Ramos (cell line): ENCODE measurements around the gene FHIT.

ENCODE experiments used
- in situ Hi-C: fragments of 300-500 bp; cut with MboI; formaldehyde crosslinking; loops from one replicate; pipeline ENCODE4 v1.14.3; 2022; ENCODE audit warnings: low sequenced_read_pairs; ENCODE audit not compliant: unreplicated experiment

The FHIT gene

GRCh38 chr3:60399861-60400845, 851.1 kb downstream of the FHIT start:
- in situ Hi-C loops: no loop called here

GRCh38 chr3:60399292-60399691, 852.0 kb downstream of the FHIT start:
- in situ Hi-C loops: no loop called here

GRCh38 chr3:60395173-60395762, 856.0 kb downstream of the FHIT start:
- in situ Hi-C loops: no loop called here

- in situ Hi-C loops: no loop called here
These were observed 857.3 kb downstream of the FHIT start for GRCh38 chr3:60393946-60394345.

- in situ Hi-C loops: no loop called here
These were observed 858.8 kb downstream of the FHIT start for GRCh38 chr3:60392501-60392900.

GRCh38 chr3:60391292-60391691, 860.0 kb downstream of the FHIT start:
- in situ Hi-C loops: no loop called here

- in situ Hi-C loops: no loop called here
These were observed 862.5 kb downstream of the FHIT start for GRCh38 chr3:60388731-60389130.

GRCh38 chr3:60386306-60386705, 864.9 kb downstream of the FHIT start:
- in situ Hi-C loops: no loop called here

GRCh38 chr3:60384341-60384740, 866.9 kb downstream of the FHIT start:
- in situ Hi-C loops: no loop called here

GRCh38 chr3:60383345-60383744, 867.9 kb downstream of the FHIT start:
- in situ Hi-C loops: no loop called here

GRCh38 chr3:60366486-60366885, 884.8 kb downstream of the FHIT start:
- in situ Hi-C loops: no loop called here

- in situ Hi-C loops: no loop called here
These were observed 885.9 kb downstream of the FHIT start for GRCh38 chr3:60365360-60365759.

- in situ Hi-C loops: no loop called here
These were observed 886.8 kb downstream of the FHIT start for GRCh38 chr3:60364475-60364874.

- in situ Hi-C loops: no loop called here
These were observed 887.4 kb downstream of the FHIT start for GRCh38 chr3:60363817-60364216.

- in situ Hi-C loops: no loop called here
These were observed 895.4 kb downstream of the FHIT start for GRCh38 chr3:60355825-60356224.

GRCh38 chr3:60351481-60351880, 899.8 kb downstream of the FHIT start:
- in situ Hi-C loops: no loop called here

- in situ Hi-C loops: no loop called here
These were observed 906.9 kb downstream of the FHIT start for GRCh38 chr3:60344340-60344739.

- in situ Hi-C loops: no loop called here
These were observed 907.4 kb downstream of the FHIT start for GRCh38 chr3:60343831-60344230.

- in situ Hi-C loops: no loop called here
These were observed 911.9 kb downstream of the FHIT start for GRCh38 chr3:60339304-60339703.

- in situ Hi-C loops: no loop called here
These were observed 913.8 kb downstream of the FHIT start for GRCh38 chr3:60337421-60337820.

GRCh38 chr3:60336061-60336460, 915.2 kb downstream of the FHIT start:
- in situ Hi-C loops: no loop called here

GRCh38 chr3:60333710-60334109, 917.5 kb downstream of the FHIT start:
- in situ Hi-C loops: no loop called here
